HG02943 (cell line): Measurements from ENCODE around the gene MON2.
"Not testable (repeated sequence)": the region's sequence is repeated elsewhere in the genome, so short reads cannot be mapped to it uniquely, and the experiment has no call there.

Source experiments
- ATAC-seq: cut with Tn5 transposase; IDR thresholded peaks from one replicate; pipeline ENCODE4 v1.9.1; 2021; ENCODE audit warnings: mild to moderate bottlenecking, low read depth, moderate library complexity; ENCODE audit not compliant: unreplicated experiment

MON2 gene

DNA sequence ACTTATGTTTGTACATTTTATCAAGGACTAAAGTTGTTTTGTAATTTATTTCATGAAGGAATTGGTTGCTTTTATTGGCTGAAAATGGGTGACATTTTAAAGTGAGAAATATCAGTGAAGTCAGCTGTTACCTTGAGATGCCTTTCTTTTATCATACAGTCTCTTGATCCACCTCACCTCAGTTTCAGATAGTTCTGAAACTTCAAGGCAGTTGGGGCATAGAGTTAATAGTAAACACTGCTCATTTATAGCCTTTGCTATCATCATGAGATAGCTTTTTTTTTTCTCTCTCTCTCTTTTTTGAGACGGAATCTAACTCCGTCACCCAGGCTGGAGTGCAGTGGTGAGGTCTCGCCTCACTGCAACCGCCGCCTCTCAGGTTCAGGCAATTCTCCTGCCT, 76.7 kb downstream of the MON2 start:
- ATAC-seq = no peak

DNA sequence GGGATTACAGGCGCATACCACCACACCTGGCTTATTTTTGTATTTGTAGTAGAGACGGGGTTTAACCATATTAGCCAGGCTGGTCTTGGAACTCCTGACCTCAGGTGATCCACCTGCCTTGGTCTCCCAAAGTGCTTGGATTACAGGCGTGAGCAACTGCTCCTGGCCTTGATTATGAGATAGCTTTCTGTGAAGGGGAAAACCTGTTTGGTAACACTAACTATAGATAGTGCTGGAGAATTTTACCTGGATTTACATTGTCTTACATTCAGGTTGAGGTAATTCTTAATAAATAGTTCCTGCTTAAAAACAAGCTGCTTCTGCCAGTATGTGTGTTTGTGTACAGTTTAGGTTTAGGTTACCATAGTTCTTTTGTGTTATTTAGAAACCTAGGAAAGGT, 77.1 kb downstream of the MON2 start:
- no peak for ATAC-seq

DNA sequence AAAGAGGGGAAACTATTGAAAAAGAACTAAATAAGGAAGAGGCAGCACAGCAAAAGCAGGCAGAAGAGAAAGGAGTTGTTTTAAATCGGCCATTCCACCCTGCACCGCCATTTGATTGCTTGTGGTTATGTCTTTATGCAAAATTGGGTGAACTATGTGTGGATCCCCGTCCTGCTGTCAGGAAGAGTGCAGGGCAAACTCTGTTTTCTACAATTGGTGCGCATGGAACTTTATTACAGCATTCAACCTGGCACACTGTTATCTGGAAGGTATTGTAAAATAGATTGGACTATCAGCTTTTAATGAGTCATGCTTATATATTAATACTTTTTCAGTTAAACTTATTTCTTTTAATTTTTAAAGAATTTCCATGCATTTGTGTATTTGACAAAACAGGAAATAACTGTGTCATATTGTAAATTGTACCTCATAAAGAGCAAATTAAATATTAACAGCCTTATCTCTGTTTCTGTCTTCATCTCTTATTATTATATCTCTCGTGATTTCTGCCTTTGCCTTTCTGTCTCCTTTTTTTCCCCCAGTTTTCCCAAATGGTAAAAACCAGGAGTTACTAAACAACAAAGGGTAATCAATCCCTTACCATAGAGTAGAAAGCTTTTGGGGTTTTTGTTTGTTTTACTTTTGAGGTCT, 86.4 kb downstream of the MON2 start:
- ATAC-seq = no peak

DNA sequence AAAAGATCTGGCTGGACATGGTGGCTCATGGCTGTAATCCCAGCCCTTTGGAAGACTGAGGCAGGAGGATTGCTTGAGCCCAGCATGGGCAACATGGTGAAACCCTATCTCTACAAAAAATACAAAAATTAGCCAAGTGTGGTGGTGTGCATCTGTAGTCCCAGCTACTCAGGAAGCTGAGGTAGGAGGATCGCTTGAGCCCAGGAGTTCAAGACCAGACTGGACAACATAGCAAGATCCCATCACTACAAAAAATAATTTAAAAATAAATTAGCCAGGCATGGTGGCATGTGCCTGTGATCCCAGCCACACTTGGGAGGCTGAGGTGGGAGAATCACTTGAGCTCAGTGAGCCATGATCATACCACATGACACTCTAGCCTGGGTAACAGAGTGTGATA, 92.7 kb downstream of the MON2 start:
- ATAC-seq = not testable (repeated sequence)

GRCh38 chr12:62562846-62563245, 96.2 kb downstream of the MON2 start:
- no peak for ATAC-seq

DNA sequence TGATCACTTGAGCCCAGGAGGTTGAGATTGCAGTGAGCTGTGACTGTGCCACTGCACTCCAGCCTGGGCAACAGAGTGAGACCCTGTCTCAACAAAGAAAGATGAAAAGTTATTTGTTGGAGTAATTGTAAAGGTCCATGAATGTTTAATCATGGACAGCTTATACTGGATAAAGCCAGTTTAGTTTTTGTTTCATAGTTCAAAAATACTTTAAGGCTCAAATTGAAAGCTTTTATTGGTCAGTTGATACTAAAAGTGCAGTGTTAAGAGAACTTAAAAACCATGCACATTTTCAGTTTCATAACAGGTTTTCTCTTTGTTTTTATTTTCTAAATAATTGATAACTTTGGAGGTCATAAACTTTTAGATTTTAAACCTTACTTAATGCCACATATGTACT, 108.4 kb downstream of the MON2 start:
- ATAC-seq = no peak

- no peak for ATAC-seq
Observed at GRCh38 chr12:62576503-62576902, 109.9 kb downstream of the MON2 start.

- no peak for ATAC-seq
Observed at GRCh38 chr12:62578726-62579125, 112.1 kb downstream of the MON2 start.

GRCh38 chr12:62581288-62582064, 114.8 kb downstream of the MON2 start:
- no peak for ATAC-seq

DNA sequence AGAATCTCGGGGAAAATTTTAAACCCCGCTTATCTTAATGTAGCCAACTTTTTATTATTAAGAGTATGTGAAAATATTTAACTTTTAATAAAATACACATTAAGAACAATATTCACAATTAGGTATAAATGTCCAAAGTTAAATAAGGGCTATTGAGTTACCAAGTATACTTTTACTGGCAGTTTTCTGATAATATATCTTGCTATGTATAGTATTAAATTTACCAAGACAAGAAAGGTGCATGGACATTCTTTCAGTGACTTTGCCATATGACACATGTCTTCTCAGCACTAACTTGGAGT, 115.4 kb downstream of the MON2 start:
- ATAC-seq = no peak

- no peak for ATAC-seq
Observed at GRCh38 chr12:62584619-62585018, 118.0 kb downstream of the MON2 start.

DNA sequence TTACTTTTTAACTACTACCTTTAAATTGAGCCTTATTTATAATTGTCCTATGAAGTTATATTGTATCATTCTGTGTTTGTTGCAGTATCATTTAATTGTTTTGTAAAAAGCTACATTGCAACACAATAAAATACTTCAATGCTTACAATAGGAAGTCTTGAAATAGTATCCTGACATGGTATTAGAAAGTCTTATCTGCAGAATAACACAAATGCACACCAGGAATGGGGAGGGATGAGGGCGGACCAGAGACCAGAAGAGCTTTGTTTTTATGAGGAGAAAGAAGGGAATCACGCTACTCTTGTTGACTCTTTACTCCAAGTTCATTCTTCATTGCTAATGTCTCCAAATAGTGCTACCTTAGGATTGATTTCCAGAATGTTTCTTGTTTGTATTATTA, 120.2 kb downstream of the MON2 start:
- no peak for ATAC-seq

DNA sequence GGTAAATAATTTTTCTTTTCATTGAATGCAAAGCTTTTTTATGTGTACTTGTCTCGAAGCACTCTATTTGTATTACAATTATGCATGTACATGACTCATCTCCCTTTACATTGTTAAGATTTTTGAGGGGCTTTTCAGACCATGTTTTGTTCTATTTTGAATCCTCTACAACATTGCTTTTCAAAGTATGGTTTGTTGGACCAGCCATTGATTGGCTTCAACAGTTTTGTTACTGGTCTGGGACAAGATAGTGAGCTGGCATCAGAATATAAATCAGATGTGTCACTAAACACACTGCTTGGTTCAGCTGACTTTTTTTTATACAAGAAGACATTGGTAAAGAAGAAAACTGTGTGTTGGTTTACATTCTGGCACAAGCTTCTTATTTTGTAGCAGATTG, 122.3 kb downstream of the MON2 start:
- ATAC-seq = no peak

DNA sequence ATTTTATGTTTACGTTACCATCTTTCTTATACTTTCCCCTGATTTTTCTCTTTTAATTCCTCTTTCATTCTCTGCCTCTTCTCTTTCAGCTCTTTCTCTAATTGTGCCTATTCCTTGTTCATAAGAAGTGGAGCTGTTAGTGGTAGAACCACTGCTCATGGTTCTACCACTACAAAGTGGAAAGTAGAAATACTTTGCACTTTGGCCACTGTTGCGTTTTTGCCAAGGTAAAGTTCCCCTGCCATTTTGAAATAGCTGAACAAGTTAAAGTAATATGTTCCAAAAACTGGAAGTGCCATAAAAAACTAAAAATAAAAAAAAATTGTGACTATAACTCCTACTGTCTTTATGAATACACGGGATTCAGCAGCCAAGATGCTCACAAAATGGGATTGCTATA, 130.6 kb downstream of the MON2 start:
- ATAC-seq = no peak

GRCh38 chr12:62598846-62599245, 132.2 kb downstream of the MON2 start:
- no peak for ATAC-seq

DNA sequence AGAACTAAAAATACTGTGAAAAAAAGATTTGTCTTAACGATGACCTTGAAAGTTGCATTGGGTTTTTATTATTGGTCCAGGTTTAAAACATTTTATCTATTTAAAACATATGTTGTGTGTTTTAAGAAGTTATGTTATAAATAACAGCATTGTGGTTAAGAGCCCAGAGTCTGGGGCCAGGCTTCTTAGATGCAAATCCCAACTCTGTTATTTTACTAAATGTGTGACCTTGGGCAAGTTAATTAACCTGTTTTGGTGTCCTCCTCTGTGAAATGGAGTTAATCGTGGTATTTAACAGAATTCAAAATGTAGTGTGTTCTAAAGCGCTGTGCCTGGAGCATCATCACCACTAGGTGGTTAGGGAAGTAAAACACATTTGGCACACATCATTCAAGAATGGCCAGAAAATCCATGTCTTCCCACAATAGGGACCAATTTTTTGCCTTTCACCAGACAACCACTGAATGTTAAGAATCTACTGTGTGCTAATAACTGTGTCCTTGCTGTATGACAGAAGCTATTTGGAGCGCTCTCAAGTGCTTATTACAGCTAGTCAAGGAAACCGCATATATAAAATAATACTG, 133.3 kb downstream of the MON2 start:
- ATAC-seq = no peak

DNA sequence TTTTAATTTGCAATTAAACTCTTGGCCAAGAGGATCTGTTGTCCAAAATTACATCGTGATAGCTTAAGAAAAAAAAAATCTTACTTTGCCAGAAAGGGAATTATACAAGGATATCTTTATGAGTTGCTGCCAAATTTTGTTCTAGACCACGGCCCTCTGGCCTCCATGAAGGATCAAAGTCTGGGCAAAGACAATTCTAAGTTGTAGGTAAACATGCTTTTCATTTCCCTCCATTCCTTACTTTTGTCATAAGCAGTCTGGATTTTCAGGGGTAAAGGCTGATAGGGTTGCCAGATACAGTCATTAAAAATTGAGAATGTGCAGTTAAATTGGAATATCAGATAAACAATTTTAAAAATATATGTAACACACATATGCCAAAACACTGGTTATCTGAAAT, 135.1 kb downstream of the MON2 start:
- ATAC-seq = no peak

- peak; percentile 62 for ATAC-seq
Observed at GRCh38 chr12:62602255-62603060, 135.8 kb downstream of the MON2 start.

DNA sequence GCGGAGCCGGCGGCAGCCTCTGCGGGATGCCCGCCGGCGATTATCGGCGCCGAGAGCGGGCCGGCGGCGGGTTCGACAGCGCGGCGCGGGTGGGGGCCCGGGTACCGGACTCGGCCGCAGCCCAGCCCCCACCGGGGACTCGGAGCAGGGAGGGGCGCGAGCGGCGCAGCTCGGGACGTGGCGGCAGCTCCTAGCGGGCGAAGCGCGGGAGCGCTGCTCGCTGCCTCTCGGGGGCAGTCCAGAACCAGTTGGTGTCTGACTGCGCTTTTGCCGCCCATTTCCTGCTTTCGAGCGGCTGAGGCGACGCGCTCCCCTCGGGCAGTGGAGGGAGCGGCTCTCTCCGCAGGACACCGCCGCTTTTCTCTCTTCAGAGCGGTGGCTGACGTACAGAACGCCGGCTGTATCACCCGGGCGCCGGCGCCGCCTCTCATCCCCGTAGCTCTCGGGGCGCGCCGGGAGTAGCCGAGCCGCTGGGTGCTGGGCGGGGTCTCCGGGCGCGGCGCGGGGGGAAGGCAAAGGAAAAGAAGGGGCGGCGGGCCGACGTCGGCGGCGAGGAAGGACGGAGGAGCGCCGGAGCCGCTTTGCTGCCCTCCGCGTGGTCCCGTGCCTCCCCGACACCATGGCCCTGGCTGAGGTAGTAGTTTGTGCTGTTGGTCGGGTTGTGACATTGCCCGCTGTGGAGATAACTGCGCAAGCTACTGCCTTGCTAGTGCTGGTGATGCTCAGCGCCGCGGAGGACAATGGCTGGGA, 136.6 kb downstream of the MON2 start:
- peak; percentile 74 for ATAC-seq

DNA sequence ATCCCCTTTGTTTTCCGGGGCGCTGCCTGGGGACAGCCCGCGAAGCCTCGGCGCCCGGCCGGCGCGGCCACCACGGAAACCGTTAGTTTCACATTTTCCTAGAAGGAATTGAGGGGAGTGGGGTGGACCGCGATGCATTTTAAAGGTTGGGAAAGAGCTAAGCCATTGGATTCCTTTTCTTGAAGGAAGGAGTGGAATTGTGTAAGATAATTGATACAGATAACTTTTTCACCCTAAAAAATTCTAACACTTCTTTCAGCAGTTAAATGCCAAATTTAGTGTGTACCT, 137.1 kb downstream of the MON2 start:
- ATAC-seq = no peak

DNA sequence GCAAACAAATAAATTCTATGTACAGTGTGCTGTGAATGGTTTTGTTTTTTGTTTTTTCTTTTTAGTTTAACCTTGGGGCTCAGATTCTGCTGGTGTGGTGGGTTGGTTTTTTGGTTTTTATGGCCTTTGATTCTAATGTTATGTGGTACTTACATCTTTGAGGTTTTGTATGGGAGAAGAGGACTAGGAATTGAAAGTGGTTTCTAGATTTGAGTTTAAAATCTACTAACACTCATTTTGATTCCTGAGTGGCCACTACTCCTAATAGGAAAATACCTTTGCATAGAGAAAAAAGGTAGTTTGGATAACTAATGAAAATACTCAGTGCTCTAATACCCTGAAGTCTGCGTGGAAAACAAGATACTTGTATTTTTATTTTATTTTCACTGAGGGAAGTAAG, 137.7 kb downstream of the MON2 start:
- no peak for ATAC-seq
